H9 (cell line): ENCODE measurements around the gene C18orf63. TPM values are rescaled to one million over a fixed set of nuclear protein-coding genes. Genes with fewer than 3 reads are reported as not detected.

Experiments used
- DNase-seq: peaks from one replicate; pipeline ENCODE4 v3.0.0-alpha.2; 2017
- H2AFZ ChIP-seq: one replicate; pipeline ENCODE4 v1.6.1; 2013; ENCODE audit warnings: mild to moderate bottlenecking, low read length, control low read depth, moderate library complexity
- H2AK5ac ChIP-seq: 2 replicates; pipeline ENCODE4 v1.6.1; 2013; ENCODE audit warnings: low read length, control low read depth, mixed read lengths; ENCODE audit not compliant: insufficient read length
- H2BK120ac ChIP-seq: one replicate; pipeline ENCODE4 v1.6.1; 2013; ENCODE audit warnings: low read depth, mild to moderate bottlenecking, low read length, control low read depth, inconsistent platforms; ENCODE audit not compliant: poor library complexity, severe bottlenecking
- H2BK12ac ChIP-seq: 2 replicates; pipeline ENCODE4 v1.6.1; 2013; ENCODE audit warnings: low read length, control low read depth, mixed read lengths, low read depth; ENCODE audit not compliant: insufficient read length
- H2BK15ac ChIP-seq: 2 replicates; pipeline ENCODE4 v1.6.1; 2013; ENCODE audit warnings: low read depth, low read length, control low read depth
- H2BK20ac ChIP-seq: one replicate; pipeline ENCODE4 v1.6.1; 2013; ENCODE audit warnings: low read depth, mild to moderate bottlenecking, low read length, control low read depth, inconsistent platforms; ENCODE audit not compliant: poor library complexity, severe bottlenecking
- H2BK5ac ChIP-seq: 2 replicates; pipeline ENCODE4 v1.6.1; 2013; ENCODE audit warnings: low read length, control low read depth, mixed read lengths; ENCODE audit not compliant: insufficient read length
- H3K14ac ChIP-seq: 2 replicates; pipeline ENCODE4 v1.6.1; 2013; ENCODE audit warnings: low read length, control low read depth; ENCODE audit not compliant: insufficient read depth
- H3K18ac ChIP-seq: 2 replicates; pipeline ENCODE4 v1.6.1; 2013; ENCODE audit warnings: low read depth, mild to moderate bottlenecking, mixed read lengths, low read length, control low read depth; ENCODE audit not compliant: insufficient read length
- H3K23ac ChIP-seq: 2 replicates; pipeline ENCODE4 v1.6.1; 2013; ENCODE audit warnings: low read length, control low read depth, mixed read lengths, low read depth; ENCODE audit not compliant: insufficient read length
- H3K23me2 ChIP-seq: 2 replicates; pipeline ENCODE4 v1.6.1; 2013; ENCODE audit warnings: low read depth, mild to moderate bottlenecking, mixed read lengths, low read length, control low read depth; ENCODE audit not compliant: insufficient read length, poor library complexity, severe bottlenecking
- H3K27ac ChIP-seq: 2 replicates; pipeline ENCODE4 v1.5.1; 2013; ENCODE audit warnings: low read length, control low read depth, mixed read lengths, low read depth; ENCODE audit not compliant: insufficient read length
- H3K27me3 ChIP-seq: 2 replicates; pipeline ENCODE4 v1.6.1; 2013; ENCODE audit warnings: low read length, control low read depth, inconsistent platforms; ENCODE audit not compliant: insufficient read depth
- H3K4ac ChIP-seq: 2 replicates; pipeline ENCODE4 v1.6.1; 2013; ENCODE audit warnings: low read depth, mild to moderate bottlenecking, control low read depth, inconsistent platforms, low read length, moderate library complexity
- H3K4me1 ChIP-seq: 2 replicates; pipeline ENCODE4 v1.6.1; 2013; ENCODE audit warnings: low read length, control low read depth, inconsistent platforms; ENCODE audit not compliant: insufficient read depth
- H3K4me2 ChIP-seq: 2 replicates; pipeline ENCODE4 v1.6.1; 2013; ENCODE audit warnings: low read length, control low read depth, mixed read lengths; ENCODE audit not compliant: insufficient read length, insufficient read depth
- H3K56ac ChIP-seq: 2 replicates; pipeline ENCODE4 v1.6.1; 2013; ENCODE audit warnings: low read depth, mild to moderate bottlenecking, mixed read lengths, low read length, control low read depth; ENCODE audit not compliant: insufficient read length
- H3K79me1 ChIP-seq: 2 replicates; pipeline ENCODE4 v1.6.1; 2013; ENCODE audit warnings: low read depth, mild to moderate bottlenecking, moderate library complexity, low read length, control low read depth, inconsistent platforms; ENCODE audit not compliant: insufficient read depth, poor library complexity, severe bottlenecking
- H3K79me2 ChIP-seq: 2 replicates; pipeline ENCODE4 v1.6.1; 2013; ENCODE audit warnings: low read length, control low read depth, inconsistent platforms; ENCODE audit not compliant: insufficient read depth
- H3K9ac ChIP-seq: 2 replicates; pipeline ENCODE4 v1.6.1; 2013; ENCODE audit warnings: low read length, control low read depth, mixed read lengths; ENCODE audit not compliant: insufficient read length; ENCODE audit errors: extremely low read depth
- H3K9me3 ChIP-seq: one replicate; pipeline ENCODE4 v1.6.1; 2013; ENCODE audit warnings: low read depth, low read length, inconsistent platforms; ENCODE audit not compliant: control insufficient read depth
- H3T11ph ChIP-seq: one replicate; pipeline ENCODE4 v1.6.1; 2013; ENCODE audit warnings: mild to moderate bottlenecking, low read length, control low read depth, inconsistent platforms
- H4K20me1 ChIP-seq: one replicate; pipeline ENCODE4 v1.6.1; 2013; ENCODE audit not compliant: control insufficient read depth, insufficient read length, insufficient read depth
- H4K5ac ChIP-seq: 2 replicates; pipeline ENCODE4 v1.6.1; 2013; ENCODE audit warnings: low read depth, mild to moderate bottlenecking, mixed read lengths, low read length, control low read depth; ENCODE audit not compliant: insufficient read length
- H4K8ac ChIP-seq: replicated peaks from 2 replicates; pipeline ENCODE4 v1.6.1; 2013; ENCODE audit warnings: low read length, control low read depth, mixed read lengths, low read depth; ENCODE audit not compliant: insufficient read length
- H4K91ac ChIP-seq: 2 replicates; pipeline ENCODE4 v1.6.1; 2013; ENCODE audit warnings: low read depth, mild to moderate bottlenecking, moderate library complexity, mixed read lengths, low read length, control low read depth; ENCODE audit not compliant: insufficient read length
- H3K27ac Mint-ChIP-seq, 3 experiments: 2 replicates in 2 of 3; 3 replicates in 1 of 3; pipeline ENCODE4 v1.8.0; 2020 to 2021; ENCODE audit warnings: mixed read lengths in 3 of 3, mild to moderate bottlenecking in 1 of 3, moderate library complexity in 1 of 3
- H3K27me3 Mint-ChIP-seq: 2 replicates; pipeline ENCODE4 v1.8.0; 2021; ENCODE audit warnings: low read depth, mild to moderate bottlenecking, moderate library complexity, mixed read lengths
- H3K36me3 Mint-ChIP-seq, 3 experiments: 2 replicates in 2 of 3; 3 replicates in 1 of 3; pipeline ENCODE4 v1.8.0; 2020 to 2021; ENCODE audit warnings: low read depth in 3 of 3, mixed read lengths in 3 of 3; ENCODE audit not compliant: insufficient read depth in 1 of 3
- H3K4me1 Mint-ChIP-seq, 2 experiments: 2 replicates each; pipeline ENCODE4 v1.8.0; 2020; ENCODE audit warnings: mixed read lengths in 2 of 2
- H3K4me3 Mint-ChIP-seq, 2 experiments: 2 replicates in 1 of 2; 3 replicates in 1 of 2; pipeline ENCODE4 v1.8.0; 2020 to 2021; ENCODE audit warnings: mild to moderate bottlenecking in 2 of 2, mixed read lengths in 2 of 2, moderate library complexity in 1 of 2
- H3K9me3 Mint-ChIP-seq, 2 experiments: 2 replicates in 1 of 2; 3 replicates in 1 of 2; pipeline ENCODE4 v1.8.0; 2020; ENCODE audit warnings: mild to moderate bottlenecking in 2 of 2, mixed read lengths in 2 of 2, moderate library complexity in 1 of 2
- CTCF ChIP-seq: fragments of 200-600 bp; sonication (generic); conservative IDR thresholded peaks from 3 replicates; pipeline ENCODE4 v1.8.0; 2021; ENCODE audit warnings: antibody characterized with exemption, mild to moderate bottlenecking
- WGBS: extraction: QIAGEN DNeasy Blood & Tissue Kit; methylation state at CpG from one replicate; pipeline ENCODE4 v1.1.7; 2013; ENCODE audit warnings: missing lambda C conversion rate, low lambda C conversion rate, mixed read lengths; ENCODE audit not compliant: insufficient read length; ENCODE audit errors: extremely low coverage; 5-methylcytosine and 5-hydroxymethylcytosine counted together
- total RNA-seq: library from RNA; stranded (reverse); gene quantifications from 2 replicates; pipeline ENCODE4 v1.2.1, GENCODE V29; 2021

Gene C18orf63
- total RNA-seq, 1 experiment from 2014 or later: not detected

GRCh38 chr18:74277296-74277695 lies 38.3 kb upstream of the C18orf63 start:
- Histone ChIP-seq H3K9me3 (no peaks in the 10 kb centered on the region), H3K27me3 (no peaks in the 10 kb centered on the region), H3K79me1 (peaks cover 12% of the 10 kb centered on the region), H3K14ac (no peak overlapping the region), H4K91ac (no peak overlapping the region), H4K5ac (no peak overlapping the region), H2AFZ (no peak overlapping the region), H3K4me1 (peaks cover 18% of the 10 kb centered on the region), H4K8ac (no peak overlapping the region), H2BK120ac (no peak overlapping the region), H4K20me1 (no peaks in the 10 kb centered on the region), H2BK5ac (no peak overlapping the region), H3K27ac (no peak overlapping the region), H2BK15ac (no peak overlapping the region), H2BK12ac (no peak overlapping the region), H2AK5ac (no peak overlapping the region), H3K56ac (no peak overlapping the region), H2BK20ac (no peak overlapping the region), H3K9ac (no peak overlapping the region), H3K4ac (no peak overlapping the region), H3K18ac (no peak overlapping the region), H3T11ph (no peak overlapping the region), H3K23me2 (no peaks in the 10 kb centered on the region), H3K23ac (no peak overlapping the region), H3K4me2 (no peak overlapping the region), H3K79me2 (peaks cover 14% of the 10 kb centered on the region; the same call in 1 of the 2 replicates)
- H3K36me3 Mint-ChIP-seq: peaks cover 19 to 22% (median 21%) of the 10 kb centered on the region in 3 experiments
- H3K4me1 Mint-ChIP-seq: peaks cover 43 to 46% of the 10 kb centered on the region in 2 experiments
- no peaks in the 10 kb centered on the region for H3K27me3 Mint-ChIP-seq
- DNase-seq: no peak
- H3K9me3 Mint-ChIP-seq: no peaks in the 10 kb centered on the region
- TF ChIP-seq CTCF: no peak; the same call in 2 of the 3 replicates
- no peak overlapping the region for H3K4me3 Mint-ChIP-seq
- H3K27ac Mint-ChIP-seq: peak overlapping the region in 2 of 3 experiments; percentile 59 to 71; a peak in 3 of 7 replicates
- no CpG with 5 or more reads among the region's 2 CpGs for WGBS
